Lower lobe of right lung (tissue), 2 donors: Measurements from ENCODE around the gene NCAM2. TPM values are rescaled to one million over a fixed set of nuclear protein-coding genes. Genes with fewer than 3 reads are reported as not detected.
A peak's percentile ranks its signal among the peaks of the same experiment; 100 is the strongest.

ENCODE experiments used
- ATAC-seq, 2 donors: fragments of 200-7000 bp; cut with Tn5 transposase; one replicate each; pipeline ENCODE4 v1.9.1; 2020 to 2022; ENCODE audit warnings: mild to moderate bottlenecking in 2 of 2, moderate library complexity in 2 of 2
- DNase-seq: peaks from one replicate; pipeline ENCODE4 v3.0.0-alpha.2; 2020
- H3K27ac ChIP-seq: fragments of 200-600 bp; one replicate; pipeline ENCODE4 v1.8.0; 2022
- H3K27me3 ChIP-seq: fragments of 200-600 bp; one replicate; pipeline ENCODE4 v1.8.0; 2022; ENCODE audit warnings: low read depth
- H3K36me3 ChIP-seq: fragments of 200-600 bp; one replicate; pipeline ENCODE4 v1.8.0; 2022; ENCODE audit warnings: mild to moderate bottlenecking
- H3K4me1 ChIP-seq: fragments of 200-600 bp; one replicate; pipeline ENCODE4 v1.8.0; 2022
- H3K4me3 ChIP-seq: fragments of 200-600 bp; one replicate; pipeline ENCODE4 v1.8.0; 2022; ENCODE audit warnings: mild to moderate bottlenecking
- H3K9me3 ChIP-seq: fragments of 200-600 bp; one replicate; pipeline ENCODE4 v1.8.0; 2022
- CTCF ChIP-seq: fragments of 200-600 bp; IDR thresholded peaks from one replicate; pipeline ENCODE4 v1.8.0; 2022; ENCODE audit warnings: antibody characterized with exemption, mild to moderate bottlenecking
- intact Hi-C: fragments of 100-400 bp; cut with DNase I; formaldehyde crosslinking; loops from one replicate; pipeline ENCODE4 v1.11.0; 2022
- total RNA-seq: library from RNA; stranded (reverse); fragmentation: NEBNext Ultra II Directional; extraction: Animal tissue kit (Norgen Biotek cat#: 25700); gene quantifications from one replicate; pipeline ENCODE4 v1.2.1, GENCODE V29; 2021
- donor health status: DM: no; HTN: yes; CAD: no; lungs with severe emphysema.

The NCAM2 gene
- total RNA-seq, 1 donor from 2014 or later, result 8.8 TPM

GRCh38 chr21:20971296-20971921 is 26.8 kb upstream of the NCAM2 start:
- no peaks in the 10 kb centered on the region for H3K9me3 ChIP-seq
- intact Hi-C loops, result no loop called here
- H3K4me3 ChIP-seq, result no peak overlapping the region
- H3K27me3 ChIP-seq, result no peaks in the 10 kb centered on the region
- H3K36me3 ChIP-seq, result no peaks in the 10 kb centered on the region
- DNase-seq, result no peak
- no peak overlapping the region for H3K27ac ChIP-seq
- H3K4me1 ChIP-seq, result no peaks in the 10 kb centered on the region
- no peak for ATAC-seq
- TF ChIP-seq CTCF, result peak; percentile 30

- ATAC-seq (no peak), DNase-seq (no peak)
- Histone ChIP-seq H3K36me3 (no peaks in the 10 kb centered on the region), H3K9me3 (no peaks in the 10 kb centered on the region), H3K4me3 (no peak overlapping the region), H3K4me1 (peaks cover 14% of the 10 kb centered on the region), H3K27ac (no peak overlapping the region), H3K27me3 (peaks cover 11% of the 10 kb centered on the region)
- no peak for TF ChIP-seq CTCF
- intact Hi-C loops, result no loop called here
Measured at GRCh38 chr21:20994790-20995189, 3.4 kb upstream of the NCAM2 start.

DNA sequence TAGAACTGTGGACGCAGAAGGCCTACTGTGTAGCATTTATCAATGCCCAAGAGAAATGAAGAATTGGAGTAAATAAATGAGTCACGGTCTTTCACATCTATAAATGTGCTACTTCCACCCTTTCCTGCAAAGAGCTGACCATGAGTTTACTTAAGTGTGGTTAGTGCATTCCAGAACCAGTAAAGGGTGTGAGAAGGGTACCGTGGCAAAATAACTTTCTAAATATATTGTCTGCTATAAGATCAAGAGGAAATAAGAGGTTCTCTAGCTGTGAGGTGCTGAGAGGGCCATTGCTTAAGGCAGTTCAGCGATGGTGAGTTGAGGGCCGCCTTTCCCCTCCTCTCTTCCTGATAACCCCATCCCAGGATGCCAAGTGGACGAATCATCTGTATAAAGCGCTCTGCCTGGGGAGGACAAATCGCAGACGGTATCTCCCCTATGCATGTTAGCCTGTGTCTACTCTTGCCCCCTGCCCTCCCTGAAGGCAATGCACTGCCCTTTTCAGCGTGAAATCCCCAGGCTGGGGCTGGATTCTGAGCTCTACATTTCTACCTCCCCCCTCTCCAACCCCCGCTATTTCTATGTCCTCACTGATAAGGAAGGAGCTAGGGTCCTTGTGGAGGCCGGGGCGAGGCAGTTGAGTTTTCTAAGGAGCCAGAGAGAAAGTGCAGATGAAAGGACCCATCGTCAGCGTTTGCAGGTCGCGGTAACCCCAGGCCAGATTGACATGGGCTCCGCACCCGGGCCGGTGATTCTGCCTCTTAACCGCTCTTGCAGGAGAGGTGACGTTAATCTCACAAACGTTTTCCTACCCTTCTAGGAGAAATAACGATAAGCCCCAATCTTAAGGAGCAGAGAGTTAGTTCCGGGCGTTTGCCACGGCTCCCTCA is 1.5 kb upstream of the NCAM2 start:
- intact Hi-C loops, result no loop called here
- no peak for DNase-seq
- peak; percentile 5 to 11 for ATAC-seq
- Histone ChIP-seq H3K27me3 (peaks cover 11% of the 10 kb centered on the region), H3K4me1 (peaks cover 14% of the 10 kb centered on the region), H3K9me3 (no peaks in the 10 kb centered on the region), H3K36me3 (no peaks in the 10 kb centered on the region), H3K27ac (no peak overlapping the region), H3K4me3 (peak overlapping the region; percentile 65)
- no peak for TF ChIP-seq CTCF

- ATAC-seq (peak; percentile 57), DNase-seq (no peak)
- intact Hi-C loops, result no loop called here
- Histone ChIP-seq H3K4me3 (peak overlapping the region; percentile 65), H3K27me3 (peaks cover 11% of the 10 kb centered on the region), H3K4me1 (peaks cover 14% of the 10 kb centered on the region), H3K27ac (no peak overlapping the region), H3K36me3 (no peaks in the 10 kb centered on the region), H3K9me3 (no peaks in the 10 kb centered on the region)
- no peak for TF ChIP-seq CTCF
Measured at GRCh38 chr21:20997311-20997635, 936 bp upstream of the NCAM2 start.

DNA sequence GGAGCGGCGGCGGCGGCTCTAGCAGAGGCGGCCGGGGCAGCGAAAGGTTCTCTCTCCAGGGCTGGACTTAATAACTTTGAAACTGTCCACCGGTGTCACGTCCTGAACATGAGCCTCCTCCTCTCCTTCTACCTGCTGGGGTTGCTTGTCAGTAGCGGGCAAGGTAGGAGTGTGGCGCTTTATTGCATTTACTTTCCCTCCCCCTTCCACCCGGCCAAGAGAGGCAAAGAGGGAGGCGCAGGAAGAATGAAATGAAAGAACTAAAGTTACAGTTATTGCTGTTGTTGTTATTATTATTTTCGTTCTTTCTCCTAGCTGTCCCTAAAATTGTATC is 214 bp downstream of the NCAM2 start:
- peaks cover 11% of the 10 kb centered on the region for H3K27me3 ChIP-seq
- no peak overlapping the region for H3K27ac ChIP-seq
- peaks cover 14% of the 10 kb centered on the region for H3K4me1 ChIP-seq
- TF ChIP-seq CTCF, result no peak
- intact Hi-C loops, result no loop called here
- no peak for DNase-seq
- peak overlapping the region; percentile 65 for H3K4me3 ChIP-seq
- ATAC-seq, result peak; percentile 51 to 64
- no peaks in the 10 kb centered on the region for H3K36me3 ChIP-seq
- no peaks in the 10 kb centered on the region for H3K9me3 ChIP-seq
